GM20000 (cell line): ENCODE data around the gene LRRC4C.

Experiments used
- DNase-seq: peaks from one replicate; pipeline ENCODE4 v3.0.0; 2012; ENCODE audit warnings: low spot score
- TF ChIP-seq, protein P1 (sequence below): IDR thresholded peaks from 2 replicates; pipeline ENCODE4 v1.5.1; 2012; ENCODE audit warnings: mild to moderate bottlenecking, control low read depth; ENCODE audit errors: extremely low read depth, missing control alignments

Gene LRRC4C

DNA sequence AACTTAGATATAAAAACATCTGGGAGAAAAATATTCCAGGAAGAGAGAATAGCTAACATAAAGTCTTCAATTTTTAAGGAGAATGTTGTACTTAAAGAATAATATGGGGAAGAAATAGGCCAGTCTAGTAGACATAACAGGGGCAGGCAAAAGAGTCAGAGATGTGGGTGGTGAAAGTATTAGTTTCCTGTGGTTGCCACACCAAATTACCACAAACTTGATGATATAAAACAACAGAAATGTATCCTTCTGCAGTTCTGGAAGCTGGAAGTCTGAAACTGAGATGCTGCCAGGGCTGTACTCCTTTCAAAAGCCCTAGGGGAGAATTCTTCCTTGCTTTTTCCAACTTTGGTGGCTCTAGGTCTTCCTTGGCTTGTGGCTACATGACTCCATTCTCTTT lies 1309.7 kb downstream of the LRRC4C start:
- TF ChIP-seq, protein P1, sequence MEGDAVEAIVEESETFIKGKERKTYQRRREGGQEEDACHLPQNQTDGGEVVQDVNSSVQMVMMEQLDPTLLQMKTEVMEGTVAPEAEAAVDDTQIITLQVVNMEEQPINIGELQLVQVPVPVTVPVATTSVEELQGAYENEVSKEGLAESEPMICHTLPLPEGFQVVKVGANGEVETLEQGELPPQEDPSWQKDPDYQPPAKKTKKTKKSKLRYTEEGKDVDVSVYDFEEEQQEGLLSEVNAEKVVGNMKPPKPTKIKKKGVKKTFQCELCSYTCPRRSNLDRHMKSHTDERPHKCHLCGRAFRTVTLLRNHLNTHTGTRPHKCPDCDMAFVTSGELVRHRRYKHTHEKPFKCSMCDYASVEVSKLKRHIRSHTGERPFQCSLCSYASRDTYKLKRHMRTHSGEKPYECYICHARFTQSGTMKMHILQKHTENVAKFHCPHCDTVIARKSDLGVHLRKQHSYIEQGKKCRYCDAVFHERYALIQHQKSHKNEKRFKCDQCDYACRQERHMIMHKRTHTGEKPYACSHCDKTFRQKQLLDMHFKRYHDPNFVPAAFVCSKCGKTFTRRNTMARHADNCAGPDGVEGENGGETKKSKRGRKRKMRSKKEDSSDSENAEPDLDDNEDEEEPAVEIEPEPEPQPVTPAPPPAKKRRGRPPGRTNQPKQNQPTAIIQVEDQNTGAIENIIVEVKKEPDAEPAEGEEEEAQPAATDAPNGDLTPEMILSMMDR = no peak

DNA sequence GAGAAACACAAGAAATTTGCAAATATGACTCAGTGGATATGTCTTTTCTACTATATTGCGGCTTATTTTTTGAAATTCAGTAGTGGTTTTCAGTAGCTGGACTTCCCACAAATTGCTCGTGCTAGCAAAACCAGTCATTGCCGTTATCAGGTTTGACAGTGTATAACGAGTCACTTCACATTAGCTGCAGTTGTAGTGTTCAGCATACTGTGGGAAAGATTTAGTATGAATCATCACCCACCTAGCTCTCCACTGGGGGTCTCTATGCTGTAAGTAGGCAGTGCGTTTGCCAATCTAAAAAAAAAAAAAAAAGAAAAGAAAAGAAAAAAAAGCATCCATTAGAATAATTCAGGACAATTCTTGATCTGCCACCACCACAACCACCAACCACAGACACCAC lies 1318.9 kb downstream of the LRRC4C start:
- no peak for DNase-seq
- TF ChIP-seq, protein P1 = no peak

More for the DNA sequence above, 1309.7 kb downstream of the LRRC4C start:
- no peak for DNase-seq

DNA sequence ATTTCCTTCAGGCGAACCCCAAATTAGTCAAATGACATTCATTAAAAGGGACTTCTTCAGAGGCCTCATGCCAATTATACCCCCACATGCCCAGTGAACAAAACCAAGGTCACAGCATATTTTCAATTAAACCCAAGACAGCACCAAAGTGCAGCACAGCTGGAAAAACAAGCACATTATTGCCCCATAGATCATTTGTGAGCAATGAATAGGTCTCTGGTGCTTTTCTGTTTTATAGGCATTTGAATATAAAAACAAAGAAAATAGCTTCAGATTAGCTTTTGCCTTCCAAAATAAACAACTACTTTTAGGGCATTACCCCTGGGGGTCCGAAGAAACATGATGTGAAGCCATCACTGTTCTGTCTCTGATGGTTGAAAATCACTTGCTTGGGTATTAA lies 1319.9 kb downstream of the LRRC4C start:
- TF ChIP-seq, protein P1 = no peak
- no peak for DNase-seq

DNA sequence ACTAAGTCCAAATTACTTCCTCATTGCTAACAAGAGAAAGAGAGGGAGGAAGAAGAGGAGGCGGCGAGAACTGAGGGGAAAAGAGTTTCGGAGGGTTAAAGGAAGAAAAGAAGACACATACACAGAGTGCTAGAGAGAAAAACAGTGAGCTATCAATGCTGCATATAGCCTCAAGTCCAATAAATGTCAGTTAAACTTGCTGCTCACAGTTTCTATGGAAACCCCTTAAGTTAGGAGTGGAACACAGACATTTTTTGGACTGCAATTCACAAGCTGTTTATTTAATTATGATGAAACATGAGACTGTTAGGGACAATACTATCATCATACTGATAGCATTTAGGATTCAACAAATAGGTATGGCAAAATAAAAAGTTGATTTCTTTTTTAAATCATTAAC lies 1320.4 kb downstream of the LRRC4C start:
- TF ChIP-seq, protein P1 = no peak
- no peak for DNase-seq

DNA sequence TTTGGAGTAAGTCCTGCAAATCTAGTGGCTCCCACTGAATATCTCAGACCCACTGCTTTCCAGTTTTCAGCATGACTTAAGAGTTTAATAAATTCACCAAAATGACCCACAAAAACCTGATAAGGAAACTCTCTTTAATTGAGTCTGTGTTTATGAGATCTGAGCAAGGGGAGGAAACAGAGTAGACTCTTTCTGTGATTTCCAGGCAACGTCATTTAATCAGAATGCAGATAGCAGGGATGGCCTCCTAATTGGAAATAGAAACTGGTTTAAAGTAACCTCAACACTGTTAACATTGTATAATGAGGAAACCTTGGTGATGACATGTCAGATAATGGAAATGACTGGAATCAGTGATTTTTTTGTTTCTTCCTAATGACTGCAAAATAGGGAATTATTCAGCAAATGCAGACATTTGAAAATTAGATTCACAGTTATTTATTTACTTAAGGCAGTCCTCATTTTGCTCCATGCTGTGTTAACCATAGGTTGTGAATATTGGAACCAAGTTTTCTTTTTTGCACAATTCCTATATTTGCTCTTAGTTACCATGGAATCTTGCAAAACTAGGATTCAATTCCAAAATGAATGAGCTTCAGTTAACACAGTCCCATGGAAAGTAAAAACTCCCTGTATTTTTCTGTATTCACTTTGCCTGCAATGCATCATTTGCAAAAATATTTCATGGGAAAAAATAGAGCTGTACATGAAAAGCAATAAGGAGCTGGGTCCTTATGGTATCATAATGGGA lies 1324.5 kb downstream of the LRRC4C start:
- TF ChIP-seq, protein P1 = no peak
- no peak for DNase-seq

DNA sequence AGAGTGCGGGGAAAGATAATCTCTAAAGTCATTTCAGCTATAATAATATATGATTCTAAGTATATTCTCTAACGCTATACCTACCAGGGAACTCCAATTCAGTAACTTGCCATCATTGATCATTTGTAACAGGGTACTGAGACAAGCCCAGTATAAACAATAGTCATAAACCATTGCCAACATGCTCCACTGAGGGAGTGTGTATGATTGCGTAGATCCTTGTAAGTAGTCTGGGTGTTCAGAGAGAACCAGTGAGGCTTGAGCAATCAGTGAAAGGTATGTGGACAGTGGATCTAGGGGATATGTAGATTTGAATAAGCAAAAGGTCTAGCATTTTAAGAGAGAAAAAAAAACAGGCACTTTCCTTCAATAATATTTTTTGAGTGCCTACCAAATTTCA lies 1326.0 kb downstream of the LRRC4C start:
- TF ChIP-seq, protein P1 = no peak
- DNase-seq = no peak

DNA sequence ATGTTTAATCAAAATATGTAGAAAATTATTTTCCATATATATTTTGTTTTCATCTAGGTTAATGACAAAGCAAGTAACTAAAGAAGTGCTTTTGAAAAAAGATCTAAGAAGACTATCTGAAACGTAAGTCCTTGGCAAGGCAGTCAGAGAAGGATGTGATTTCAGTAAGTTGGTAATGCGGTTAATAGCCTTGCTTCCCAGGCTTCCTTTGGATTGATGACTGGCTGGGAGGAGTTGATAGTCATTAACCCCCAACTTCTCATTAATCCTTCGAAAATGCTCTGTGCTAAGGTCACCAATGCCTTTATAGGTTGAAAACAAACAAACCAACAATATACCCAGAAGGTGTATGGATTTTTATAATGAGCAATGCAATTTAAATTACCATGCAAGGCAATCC lies 1326.5 kb downstream of the LRRC4C start:
- TF ChIP-seq, protein P1 = no peak
- DNase-seq = no peak
